Colonic mucosa (tissue), 4 donors: ENCODE measurements around the gene ANXA3. TPM values are rescaled to one million over a fixed set of nuclear protein-coding genes. Genes with fewer than 3 reads are reported as not detected.

Source experiments
- DNase-seq: peaks from one replicate; pipeline ENCODE4 v3.0.0-alpha.2; 2020
- H3K27ac ChIP-seq: fragments of 200-600 bp; one replicate; pipeline ENCODE4 v1.8.0; 2021
- H3K27me3 ChIP-seq: fragments of 200-600 bp; one replicate; pipeline ENCODE4 v1.8.0; 2021
- H3K36me3 ChIP-seq: fragments of 200-600 bp; one replicate; pipeline ENCODE4 v1.8.0; 2021
- H3K4me1 ChIP-seq: fragments of 200-600 bp; one replicate; pipeline ENCODE4 v1.8.0; 2021; ENCODE audit warnings: mild to moderate bottlenecking
- H3K4me3 ChIP-seq: fragments of 200-600 bp; one replicate; pipeline ENCODE4 v1.8.0; 2021
- H3K9ac ChIP-seq, 2 donors: one replicate each; pipeline ENCODE4 v1.7.0; 2013; ENCODE audit warnings: control low read depth in 2 of 2, low read depth in 2 of 2, low read length in 2 of 2
- H3K9me3 ChIP-seq: fragments of 200-600 bp; one replicate; pipeline ENCODE4 v1.8.0; 2021
- intact Hi-C: fragments of 100-400 bp; cut with DNase I; formaldehyde crosslinking; loops from one replicate; pipeline ENCODE4 v1.14.1; 2022
- total RNA-seq, 2 donors: library from RNA; stranded (reverse); fragmentation: NEBNext Ultra II Directional in 1 of 2; extraction: Animal tissue kit (Norgen Biotek cat#: 25700) in 1 of 2; gene quantifications; one replicate each; pipeline ENCODE4 v1.2.1, GENCODE V29; 2021
- TF ChIP-seq, protein P1 (sequence below): fragments of 200-600 bp; IDR thresholded peaks from one replicate; pipeline ENCODE4 v1.8.0; 2022; ENCODE audit warnings: antibody characterized with exemption, mild to moderate bottlenecking
- donor health status: healthy.
- donor health status: DM: no; HTN: no; CAD: no.
- donor health status: DM: no; HTN: no; CAD: no.

The ANXA3 gene
- total RNA-seq, 2 donors from 2014 or later = 58.9 to 59.2 TPM

DNA sequence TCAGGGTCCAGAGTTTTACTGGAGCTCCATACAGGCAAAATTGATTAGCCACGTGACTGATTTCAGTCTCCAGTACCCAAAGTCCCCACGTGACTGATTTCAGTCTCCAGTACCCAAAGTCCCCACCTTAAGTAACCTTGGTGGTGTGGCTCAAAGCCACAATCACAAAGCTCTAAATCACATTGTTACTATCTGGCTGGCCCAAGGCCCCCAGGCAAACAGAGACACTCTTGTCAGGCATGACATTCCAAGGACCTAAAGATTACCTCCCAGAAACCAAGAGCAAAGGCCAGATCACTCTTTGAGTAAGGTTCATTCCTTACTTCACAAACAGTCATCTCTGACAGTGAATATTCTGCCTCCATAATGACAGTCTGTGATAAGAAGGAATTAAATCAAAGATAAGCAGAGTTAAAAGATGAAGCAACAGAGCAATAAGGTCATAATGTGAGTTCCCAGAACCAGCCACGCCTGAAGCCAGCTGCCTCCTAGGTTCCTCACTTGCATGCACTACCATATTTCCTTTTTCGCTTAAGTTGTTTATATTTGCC lies 78.5 kb downstream of the ANXA3 start:
- H3K4me1 ChIP-seq = peaks cover 6% of the 10 kb centered on the region

GRCh38 chr4:78630615-78631014 lies 79.0 kb downstream of the ANXA3 start:
- Histone ChIP-seq H3K27ac (peak overlapping the region; percentile 49), H3K4me3 (no peak overlapping the region), H3K9me3 (no peaks in the 10 kb centered on the region), H3K4me1 (peaks cover 6% of the 10 kb centered on the region), H3K27me3 (no peaks in the 10 kb centered on the region), H3K9ac (no peak overlapping the region), H3K36me3 (no peaks in the 10 kb centered on the region)
- intact Hi-C loops = no loop called here
- no peak for DNase-seq
- TF ChIP-seq, protein P1, sequence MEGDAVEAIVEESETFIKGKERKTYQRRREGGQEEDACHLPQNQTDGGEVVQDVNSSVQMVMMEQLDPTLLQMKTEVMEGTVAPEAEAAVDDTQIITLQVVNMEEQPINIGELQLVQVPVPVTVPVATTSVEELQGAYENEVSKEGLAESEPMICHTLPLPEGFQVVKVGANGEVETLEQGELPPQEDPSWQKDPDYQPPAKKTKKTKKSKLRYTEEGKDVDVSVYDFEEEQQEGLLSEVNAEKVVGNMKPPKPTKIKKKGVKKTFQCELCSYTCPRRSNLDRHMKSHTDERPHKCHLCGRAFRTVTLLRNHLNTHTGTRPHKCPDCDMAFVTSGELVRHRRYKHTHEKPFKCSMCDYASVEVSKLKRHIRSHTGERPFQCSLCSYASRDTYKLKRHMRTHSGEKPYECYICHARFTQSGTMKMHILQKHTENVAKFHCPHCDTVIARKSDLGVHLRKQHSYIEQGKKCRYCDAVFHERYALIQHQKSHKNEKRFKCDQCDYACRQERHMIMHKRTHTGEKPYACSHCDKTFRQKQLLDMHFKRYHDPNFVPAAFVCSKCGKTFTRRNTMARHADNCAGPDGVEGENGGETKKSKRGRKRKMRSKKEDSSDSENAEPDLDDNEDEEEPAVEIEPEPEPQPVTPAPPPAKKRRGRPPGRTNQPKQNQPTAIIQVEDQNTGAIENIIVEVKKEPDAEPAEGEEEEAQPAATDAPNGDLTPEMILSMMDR = no peak

More for the DNA sequence above, 78.5 kb downstream of the ANXA3 start:
- TF ChIP-seq, protein P1 = no peak
- Histone ChIP-seq H3K9me3 (no peaks in the 10 kb centered on the region), H3K4me3 (no peak overlapping the region), H3K9ac (no peak overlapping the region), H3K27me3 (no peaks in the 10 kb centered on the region), H3K27ac (peak overlapping the region; percentile 58), H3K36me3 (no peaks in the 10 kb centered on the region)
- intact Hi-C loops = no loop called here
- DNase-seq = peak; percentile 54

GRCh38 chr4:78634011-78634664 lies 82.6 kb downstream of the ANXA3 start:
- no peak for DNase-seq
- Histone ChIP-seq H3K9me3 (no peaks in the 10 kb centered on the region), H3K36me3 (no peaks in the 10 kb centered on the region), H3K4me1 (peaks cover 6% of the 10 kb centered on the region), H3K27ac (no peak overlapping the region), H3K4me3 (no peak overlapping the region), H3K27me3 (no peaks in the 10 kb centered on the region), H3K9ac (no peak overlapping the region)
- TF ChIP-seq, protein P1 = no peak
- intact Hi-C loops = no loop called here

- Histone ChIP-seq H3K36me3 (no peaks in the 10 kb centered on the region), H3K9ac (no peak overlapping the region), H3K9me3 (no peaks in the 10 kb centered on the region), H3K27ac (no peak overlapping the region), H3K4me3 (no peak overlapping the region), H3K27me3 (no peaks in the 10 kb centered on the region), H3K4me1 (no peaks in the 10 kb centered on the region)
- no peak for DNase-seq
- TF ChIP-seq, protein P1 = no peak
- intact Hi-C loops = no loop called here
These were observed 87.0 kb downstream of the ANXA3 start for GRCh38 chr4:78638337-78639172.

DNA sequence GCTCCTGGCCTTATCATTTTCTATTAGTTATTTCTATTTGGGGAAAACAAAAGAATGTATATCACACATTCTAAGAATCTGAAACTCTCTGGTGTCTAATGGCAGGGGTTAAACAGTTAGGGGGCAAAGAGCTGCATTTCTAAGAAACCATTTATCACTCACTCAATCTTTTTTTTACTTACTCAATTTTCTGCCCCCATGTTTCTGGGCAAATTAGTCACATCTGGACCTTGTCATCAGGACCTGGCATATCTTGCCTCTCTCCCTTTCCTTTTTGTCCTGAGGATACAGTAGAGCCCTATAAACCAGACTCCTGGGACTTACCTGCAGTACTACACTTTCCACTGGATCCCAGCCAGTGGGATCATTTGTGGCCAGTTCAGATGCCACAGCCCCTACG lies 89.1 kb downstream of the ANXA3 start:
- Histone ChIP-seq H3K9ac (no peak overlapping the region), H3K27me3 (no peaks in the 10 kb centered on the region), H3K9me3 (no peaks in the 10 kb centered on the region), H3K4me1 (no peaks in the 10 kb centered on the region), H3K4me3 (no peak overlapping the region), H3K36me3 (no peaks in the 10 kb centered on the region), H3K27ac (no peak overlapping the region)
- no peak for DNase-seq
- intact Hi-C loops = loop anchor here (10.0 kb wide), 1 partner anchor 134 kb away; the partner anchor contains the start of gene BMP2K
- TF ChIP-seq, protein P1 = no peak
